ENCODE data around the gene HOXD1.

Gene HOXD1

GRCh38 chr2:176187200-176187898, 1.1 kb upstream of the HOXD1 start:
- DNase-seq: no peak

- DNase-seq: no peak
Measured at GRCh38 chr2:176188774-176189680, 559 bp downstream of the HOXD1 start.

GRCh38 chr2:176189681-176190641, 1.5 kb downstream of the HOXD1 start:
- no peak for DNase-seq

GRCh38 chr2:176192351-176192750, 3.9 kb downstream of the HOXD1 start:
- no peak for DNase-seq

GRCh38 chr2:176193048-176193447, 4.6 kb downstream of the HOXD1 start:
- DNase-seq: no peak

GRCh38 chr2:176199902-176200301, 11.4 kb downstream of the HOXD1 start:
- DNase-seq: no peak

GRCh38 chr2:176200971-176201370, 12.5 kb downstream of the HOXD1 start:
- DNase-seq: no peak

GRCh38 chr2:176202491-176202890, 14.0 kb downstream of the HOXD1 start:
- no peak for DNase-seq

- DNase-seq: no peak
Measured at GRCh38 chr2:176205126-176205525, 16.7 kb downstream of the HOXD1 start.

- DNase-seq: no peak
Measured at GRCh38 chr2:176206136-176206535, 17.7 kb downstream of the HOXD1 start.

GRCh38 chr2:176206682-176207081, 18.2 kb downstream of the HOXD1 start:
- DNase-seq: no peak

- DNase-seq: no peak
Measured at GRCh38 chr2:176211110-176211509, 22.6 kb downstream of the HOXD1 start.

- DNase-seq: no peak
Measured at GRCh38 chr2:176212276-176212675, 23.8 kb downstream of the HOXD1 start.

- DNase-seq: no peak
Measured at GRCh38 chr2:176213406-176213805, 24.9 kb downstream of the HOXD1 start.

- DNase-seq: no peak
Measured at GRCh38 chr2:176227874-176228273, 39.4 kb downstream of the HOXD1 start.

GRCh38 chr2:176234156-176234555, 45.7 kb downstream of the HOXD1 start:
- no peak for DNase-seq

- DNase-seq: no peak
Measured at GRCh38 chr2:176234940-176235339, 46.5 kb downstream of the HOXD1 start.

GRCh38 chr2:176237456-176237855, 49.0 kb downstream of the HOXD1 start:
- DNase-seq: no peak

- DNase-seq: no peak
Measured at GRCh38 chr2:176239031-176239430, 50.6 kb downstream of the HOXD1 start.

- DNase-seq: no peak
Measured at GRCh38 chr2:176240301-176240700, 51.8 kb downstream of the HOXD1 start.
